ENCODE data around the gene FHIT. TPM values are rescaled to one million over a fixed set of nuclear protein-coding genes. Genes with fewer than 3 reads are reported as not detected.

FHIT gene
- total and polyA plus RNA-seq, 2 of the 4 experiments (the other 2 are of a cell fraction) = 0.07 TPM; not detected in 1

DNA sequence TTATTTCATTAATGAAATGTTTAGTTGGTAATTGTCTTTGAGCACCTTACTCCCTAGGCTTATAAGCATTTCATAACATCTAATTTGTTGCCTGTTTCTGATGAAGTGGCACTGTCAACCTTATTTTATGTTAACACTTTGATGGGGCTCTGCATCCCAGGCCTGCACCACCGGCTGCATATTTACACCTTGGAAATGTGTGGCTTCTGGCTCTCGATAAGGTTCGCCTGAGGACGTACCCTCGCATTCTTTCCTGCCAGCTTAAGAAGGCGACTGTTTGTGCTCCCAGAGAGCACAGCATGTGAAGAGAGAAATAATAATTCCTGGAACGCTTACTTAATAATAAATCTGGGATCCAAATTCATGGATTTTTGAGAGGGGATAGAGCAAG is 1438.1 kb downstream of the FHIT start:
- Histone ChIP-seq H3K56ac (ENCODE audit: extremely low read depth, insufficient read depth, low read length) (peak overlapping the region; percentile 16; the same call in 1 of the 2 replicates), H2AFZ (replicated peaks; ENCODE audit: low read length, poor library complexity) (peak overlapping the region; percentile 28), H3K14ac (replicated peaks; ENCODE audit: low read depth, low read length) (peak overlapping the region; percentile 79), H3K9ac (ENCODE audit: low read depth, low read length) (no peak overlapping the region), H3K4me1 (ENCODE audit: control insufficient read depth, insufficient read depth, low read length) (peaks cover 17% of the 10 kb centered on the region), H3K27me3 (ENCODE audit: control insufficient read depth, insufficient read depth, low read length) (no peaks in the 10 kb centered on the region), H3K23ac (ENCODE audit: low read depth, low read length) (no peak overlapping the region; the same call in 1 of the 2 replicates), H2BK5ac (ENCODE audit: low read depth, low read length, poor library complexity, severe bottlenecking) (peak overlapping the region; percentile 69), H3K9me3 (ENCODE audit: control insufficient read depth, insufficient read depth, low read length) (no peaks in the 10 kb centered on the region), H3K36me3 (ENCODE audit: control insufficient read depth, insufficient read depth, low read length) (no peaks in the 10 kb centered on the region), H4K20me1 (ENCODE audit: insufficient read depth, low read length) (no peaks in the 10 kb centered on the region), H2AK5ac (ENCODE audit: low read depth, low read length) (peak overlapping the region; percentile 20; the same call in 1 of the 2 replicates), H4K5ac (ENCODE audit: low read depth, low read length) (peak overlapping the region; percentile 33; the same call in 1 of the 2 replicates), H3K18ac (ENCODE audit: low read depth, low read length) (peak overlapping the region; percentile 26; the same call in 1 of the 2 replicates), H2AK9ac (replicated peaks; ENCODE audit: low read depth, low read length, poor library complexity) (no peak overlapping the region), H3K4me3 (ENCODE audit: insufficient read depth, low read depth, low read length) (no peak overlapping the region), H3K4me2 (ENCODE audit: low read depth, low read length) (no peak overlapping the region), H3K4ac (ENCODE audit: low read depth, low read length) (peak overlapping the region; percentile 85), H2BK120ac (ENCODE audit: low read depth, low read length) (peak overlapping the region; percentile 89), H2BK15ac (ENCODE audit: low read depth, low read length) (peak overlapping the region; percentile 68; the same call in 1 of the 3 replicates), H3K9me1 (ENCODE audit: insufficient read depth, low read length) (peaks cover 11% of the 10 kb centered on the region), H2BK20ac (ENCODE audit: low read depth, low read length) (peak overlapping the region; percentile 87), H3K27ac (ENCODE audit: insufficient read depth, low read length) (0 out of 2 replicates have a peak overlapping the region, but pooled peaks have one; percentile 47), H4K91ac (ENCODE audit: insufficient read depth, low read depth, low read length) (peak overlapping the region; percentile 76), H4K8ac (ENCODE audit: low read depth in 2 of 2, low read length in 2 of 2) (peak overlapping the region in 1 of 2 experiments; percentile 66; a peak in 2 of 4 replicates), H3K79me1 (ENCODE audit: low read depth in 1 of 2, low read length in 2 of 2) (no peaks in the 10 kb centered on the region)
- in situ Hi-C loops (cut with MboI; ENCODE audit: low sequenced_read_pairs) (loop anchor here (25.0 kb wide), 2 partner anchors 826 to 1176 kb away; no protein-coding TSS in a partner anchor), dilution Hi-C loops (cut with HindIII; ENCODE audit: low sequenced_read_pairs, unreplicated experiment) (no loop called here), intact Hi-C loops (cut with micrococcal nuclease) (loop anchor here (5.0 kb wide), 1 partner anchor 181 kb away; no protein-coding TSS in a partner anchor)
- no peak for DNase-seq
- ATAC-seq (ENCODE audit: low read depth) = peak; percentile 5; the same call in 1 of the 2 replicates
- no CpG with 5 or more reads among the region's 7 CpGs for WGBS, 2 experiments (ENCODE audit: extremely low coverage in 2 of 2, insufficient read length in 1 of 2)
- TF ChIP-seq, protein P1, sequence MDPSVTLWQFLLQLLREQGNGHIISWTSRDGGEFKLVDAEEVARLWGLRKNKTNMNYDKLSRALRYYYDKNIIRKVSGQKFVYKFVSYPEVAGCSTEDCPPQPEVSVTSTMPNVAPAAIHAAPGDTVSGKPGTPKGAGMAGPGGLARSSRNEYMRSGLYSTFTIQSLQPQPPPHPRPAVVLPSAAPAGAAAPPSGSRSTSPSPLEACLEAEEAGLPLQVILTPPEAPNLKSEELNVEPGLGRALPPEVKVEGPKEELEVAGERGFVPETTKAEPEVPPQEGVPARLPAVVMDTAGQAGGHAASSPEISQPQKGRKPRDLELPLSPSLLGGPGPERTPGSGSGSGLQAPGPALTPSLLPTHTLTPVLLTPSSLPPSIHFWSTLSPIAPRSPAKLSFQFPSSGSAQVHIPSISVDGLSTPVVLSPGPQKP (IDR thresholded peaks at IDR 0.05; ENCODE audit: borderline replicate concordance, low read depth, low read length) = no peak
- BruUV-seq (replicated peaks) = no TSS peak
- POLR2A ChIA-PET (ENCODE audit: unreplicated experiment) = no interaction called here
- CTCF ChIA-PET = interaction anchor here (0.6 to 1.2 kb wide), 4 partner anchors 37 to 1751 kb away, joined by 3 to 4 read pairs (median 3); no protein-coding TSS in a partner anchor
